GM18508 (cell line): ENCODE data around the gene RAX2.

ENCODE experiments used
- ATAC-seq: cut with Tn5 transposase; IDR thresholded peaks from one replicate; pipeline ENCODE4 v1.9.1; 2021; ENCODE audit warnings: moderate number of reproducible peaks; ENCODE audit not compliant: insufficient read depth, unreplicated experiment

Gene RAX2

GRCh38 chr19:3737487-3738205 is 34.4 kb downstream of the RAX2 start:
- no peak for ATAC-seq

DNA sequence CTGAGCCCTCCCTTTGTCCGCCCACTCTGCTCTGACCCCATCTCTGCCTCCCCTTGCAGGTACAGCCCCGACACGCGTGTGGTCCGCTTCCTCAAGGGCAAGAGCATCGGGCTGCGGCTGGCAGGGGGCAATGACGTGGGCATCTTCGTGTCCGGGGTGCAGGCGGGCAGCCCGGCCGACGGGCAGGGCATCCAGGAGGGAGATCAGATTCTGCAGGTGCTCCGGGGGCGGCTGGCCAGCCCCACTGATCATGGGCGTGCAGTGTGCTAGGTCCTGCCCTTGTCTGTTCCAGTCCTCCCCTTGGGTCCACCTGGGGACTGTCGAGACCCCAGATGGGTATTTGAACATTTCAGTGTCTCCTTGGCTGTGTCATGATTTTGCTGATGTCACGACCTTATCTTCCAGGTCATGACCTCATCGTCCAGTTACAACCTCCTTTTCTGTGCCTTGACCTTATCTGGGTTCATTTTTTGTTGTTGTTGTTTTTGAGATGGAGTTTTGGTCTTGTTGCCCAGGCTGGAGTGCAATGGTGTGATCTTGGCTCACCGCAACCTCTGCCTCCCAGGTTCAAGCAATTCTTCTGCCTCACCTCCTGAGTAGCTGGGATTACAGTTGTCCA is 35.8 kb downstream of the RAX2 start:
- no peak for ATAC-seq

GRCh38 chr19:3734310-3734600 is 37.8 kb downstream of the RAX2 start:
- ATAC-seq: no peak

- no peak for ATAC-seq
Observed at GRCh38 chr19:3733549-3734309, 38.3 kb downstream of the RAX2 start.

DNA sequence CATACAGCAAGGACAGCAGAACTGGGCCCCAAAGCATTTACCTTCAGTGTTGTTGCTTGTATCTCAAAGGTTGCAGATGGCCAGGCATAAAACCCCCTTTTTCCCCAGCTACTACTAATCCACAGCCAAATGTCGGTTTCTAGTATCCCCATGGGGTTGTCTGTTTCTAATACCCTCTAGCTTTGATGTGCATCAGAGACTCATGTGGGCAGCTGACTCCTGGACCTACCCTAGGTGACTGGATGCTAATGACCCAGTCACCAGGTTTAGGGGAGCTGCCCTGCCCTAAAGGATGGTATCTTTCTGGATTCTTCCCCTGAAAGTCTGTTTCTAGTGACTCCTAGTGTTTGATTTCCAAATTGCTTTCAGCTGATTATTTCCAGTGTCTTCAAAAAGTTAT is 39.9 kb downstream of the RAX2 start:
- no peak for ATAC-seq

DNA sequence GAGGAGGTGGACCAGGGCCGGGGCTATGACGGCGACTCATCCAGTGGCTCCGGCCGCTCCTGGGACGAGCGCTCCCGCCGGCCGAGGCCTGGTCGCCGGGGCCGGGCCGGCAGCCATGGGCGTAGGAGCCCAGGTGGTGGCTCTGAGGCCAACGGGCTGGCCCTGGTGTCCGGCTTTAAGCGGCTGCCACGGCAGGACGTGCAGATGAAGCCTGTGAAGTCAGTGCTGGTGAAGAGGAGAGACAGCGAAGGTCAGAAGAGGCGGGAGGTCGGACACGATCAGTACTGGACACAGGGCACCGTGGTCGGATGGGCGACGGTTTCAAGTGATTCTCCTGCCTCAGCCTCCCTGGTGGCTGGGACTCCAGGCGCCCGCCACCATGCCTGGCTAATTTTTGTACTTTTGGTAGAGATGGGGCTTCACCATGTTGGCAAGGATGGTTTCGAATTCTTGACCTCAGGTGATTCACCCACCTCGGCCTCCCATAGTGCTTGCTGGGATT is 41.5 kb downstream of the RAX2 start:
- ATAC-seq: no peak

DNA sequence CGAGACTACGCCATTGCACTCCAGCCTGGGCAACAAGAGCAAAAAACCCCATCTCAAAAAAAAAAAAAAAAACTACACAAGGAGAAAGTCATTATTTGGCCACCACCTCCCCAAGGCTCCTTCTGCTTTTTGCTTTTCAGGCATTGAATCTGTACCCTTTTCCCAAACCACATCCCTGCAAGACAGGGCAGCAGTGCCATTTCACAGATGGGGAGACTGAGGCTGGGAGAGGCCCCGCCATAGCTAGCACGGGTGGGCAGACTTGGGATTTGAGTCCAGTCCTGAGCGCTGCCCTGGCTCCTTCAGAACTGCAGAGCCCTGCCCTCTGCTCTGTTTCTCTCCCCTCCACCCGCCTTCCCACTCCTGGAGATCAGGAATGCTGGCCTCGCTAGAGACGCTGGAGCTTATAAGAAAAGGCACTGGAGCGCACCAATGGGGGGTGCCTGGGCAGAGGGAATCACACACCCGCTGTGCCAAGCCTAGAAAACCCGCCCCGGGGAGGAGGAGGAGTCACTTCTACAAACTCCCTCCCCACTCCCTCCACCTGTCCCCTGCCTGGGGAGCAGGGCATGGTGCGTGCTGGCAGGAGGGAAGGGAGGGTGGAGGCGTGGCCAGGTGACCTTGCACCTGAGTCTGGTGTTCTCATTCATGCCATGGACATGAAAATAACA is 46.3 kb downstream of the RAX2 start:
- ATAC-seq: no peak

DNA sequence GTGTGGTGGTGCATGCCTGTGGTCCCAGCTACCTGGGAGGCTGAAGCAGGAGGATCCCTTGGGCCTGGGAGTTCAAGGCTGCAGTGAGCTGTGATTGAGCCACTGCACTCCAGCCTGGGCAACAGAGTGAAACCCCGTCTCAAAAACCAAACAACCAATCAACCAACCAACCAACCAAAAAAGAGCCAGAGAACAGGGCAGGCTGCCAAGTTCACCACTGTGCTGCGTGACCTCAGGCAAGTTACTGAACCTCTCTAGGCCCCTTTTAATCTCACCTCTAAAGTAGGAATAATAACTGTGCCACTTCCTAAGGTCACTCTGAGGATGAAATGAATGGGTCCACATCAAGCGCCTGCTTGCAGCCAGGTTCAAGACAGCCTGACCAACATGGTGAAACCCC is 46.9 kb downstream of the RAX2 start:
- no peak for ATAC-seq

- ATAC-seq: no peak
Observed at GRCh38 chr19:3723883-3724282, 48.1 kb downstream of the RAX2 start.

DNA sequence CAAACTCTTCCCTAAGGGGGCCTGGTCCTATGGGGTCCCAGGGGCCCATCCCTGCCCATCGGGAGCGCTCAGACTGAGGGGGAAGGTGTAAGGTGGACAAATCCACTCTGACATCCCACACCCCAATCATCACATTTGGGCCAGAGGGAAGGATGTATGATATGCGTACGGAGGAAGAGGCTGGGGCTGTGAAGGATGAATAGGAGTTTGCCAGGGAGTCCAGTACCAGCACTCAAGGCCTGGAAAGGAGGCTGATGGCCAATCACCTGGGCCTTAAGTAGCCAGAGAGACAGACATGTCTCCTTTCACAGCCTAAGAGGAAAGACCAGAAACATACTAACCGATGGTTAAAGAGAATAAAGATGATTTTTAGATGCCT is 48.9 kb downstream of the RAX2 start:
- ATAC-seq: no peak

DNA sequence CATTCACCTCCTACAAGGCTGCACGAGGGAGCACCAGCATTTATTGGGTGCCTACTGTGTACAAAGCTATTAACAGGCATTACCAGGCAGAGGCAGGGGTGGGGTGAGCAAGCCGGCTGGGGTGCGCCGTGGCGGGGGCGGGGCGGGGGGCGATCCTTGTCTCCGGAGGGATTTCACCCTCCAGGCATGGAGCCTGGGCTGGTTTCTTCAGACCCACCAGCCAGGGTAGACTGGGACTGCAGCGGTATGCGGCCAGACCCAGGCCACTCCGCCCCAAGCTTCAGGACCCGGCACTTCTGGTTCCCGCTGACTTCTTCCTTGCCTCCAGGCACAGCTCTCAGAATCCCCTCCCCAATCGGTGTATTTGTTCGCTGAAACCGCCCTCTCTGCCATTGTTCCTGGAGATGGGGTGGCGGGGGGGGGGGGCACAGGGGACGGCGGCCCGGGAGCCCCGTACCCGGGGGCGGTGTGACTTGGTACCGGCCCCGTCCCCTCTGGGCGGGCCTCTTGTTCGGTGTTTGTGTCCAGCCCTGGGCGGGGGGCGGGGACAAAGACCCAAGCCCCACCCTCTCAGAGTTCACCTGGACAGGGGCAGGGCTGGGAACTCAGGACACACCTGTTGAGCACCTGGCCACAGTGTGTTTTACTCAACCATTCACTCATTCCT is 49.5 kb downstream of the RAX2 start:
- no peak for ATAC-seq

- ATAC-seq: no peak
Observed at GRCh38 chr19:3721887-3722442, 50.1 kb downstream of the RAX2 start.

GRCh38 chr19:3721131-3721886 is 50.7 kb downstream of the RAX2 start:
- no peak for ATAC-seq

- no peak for ATAC-seq
Observed at GRCh38 chr19:3720349-3720917, 51.6 kb downstream of the RAX2 start.

DNA sequence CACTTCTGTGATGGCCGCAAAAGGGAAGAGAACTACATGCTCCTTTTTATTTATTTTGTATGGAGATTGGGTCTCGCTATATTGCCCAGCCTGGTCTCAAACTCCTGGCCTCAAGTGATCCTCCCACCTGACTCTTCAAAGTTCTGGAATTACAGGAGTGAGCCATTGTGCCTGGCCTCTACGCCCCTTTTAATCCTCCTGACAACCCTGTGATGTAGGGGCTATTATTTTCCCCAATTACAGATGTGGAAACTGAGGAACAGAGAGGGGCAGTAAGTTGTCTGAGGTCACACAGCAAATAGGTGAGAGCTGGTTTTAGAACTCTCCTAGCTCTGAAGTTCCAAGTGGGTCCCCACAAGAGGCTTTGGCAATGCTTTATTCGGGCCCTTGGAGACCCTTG is 52.2 kb downstream of the RAX2 start:
- no peak for ATAC-seq
